ENCODE data around the gene ARRDC5.

- TF ChIP-seq CTCF (IDR thresholded peaks at IDR 0.05; ENCODE audit: low read depth, low read length) (no peak), EZH2phosphoT487 (IDR thresholded peaks at IDR 0.05; ENCODE audit: low read depth) (no peak)
These were observed 53.7 kb downstream of the ARRDC5 start for GRCh38 chr19:4849019-4849418.

Measured in OCI-LY3 (cell line).